HepG2 (cell line): Measurements from ENCODE around the gene CCDC34. TPM values are rescaled to one million over a fixed set of nuclear protein-coding genes. Genes with fewer than 3 reads are reported as not detected.

ENCODE experiments used
- ATF3 ChIP-seq: sonication (generic); formaldehyde crosslinking; IDR thresholded peaks from 2 replicates; pipeline ENCODE4 v1.4.0; 2020; ENCODE audit warnings: missing genetic modification reagents
- CREB1 ChIP-seq, 2 experiments: fragments of 450-650 bp in 1 of 2; IDR thresholded peaks; 2 replicates each; pipeline ENCODE4 v1.6.1; 2016 to 2017; ENCODE audit warnings: control low read depth in 1 of 2, mild to moderate bottlenecking in 1 of 2, missing compliant biosample characterization in 1 of 2, missing genetic modification characterization in 1 of 2
- CREM ChIP-seq, 2 experiments: sonication (generic) in 1 of 2; formaldehyde crosslinking in 1 of 2; IDR thresholded peaks; 2 replicates each; pipeline versions ENCODE4 v1.4.0 to v1.6.1; 2016 to 2020; ENCODE audit warnings: antibody characterized with exemption in 1 of 2, mild to moderate bottlenecking in 1 of 2, missing genetic modification reagents in 1 of 2
- EEA1 ChIP-seq: sonication (generic); formaldehyde crosslinking; IDR thresholded peaks from 2 replicates; pipeline ENCODE4 v1.5.1; 2020; ENCODE audit warnings: mild to moderate bottlenecking, missing genetic modification reagents, borderline replicate concordance
- ELF3 ChIP-seq: IDR thresholded peaks from 2 replicates; pipeline ENCODE4 v1.6.1; 2016; ENCODE audit warnings: missing genetic modification reagents, missing compliant biosample characterization
- ESRRA ChIP-seq: sonication (generic); formaldehyde crosslinking; IDR thresholded peaks from 2 replicates; pipeline ENCODE4 v1.5.1; 2020; ENCODE audit warnings: mild to moderate bottlenecking, low read depth, missing genetic modification reagents
- EZH2 ChIP-seq: conservative IDR thresholded peaks from 2 replicates; pipeline ENCODE4 v1.6.1; 2012; ENCODE audit warnings: mild to moderate bottlenecking, low read depth, low read length, moderate library complexity
- FOXK1 ChIP-seq: sonication (generic); formaldehyde crosslinking; IDR thresholded peaks from 2 replicates; pipeline ENCODE4 v1.4.0; 2020; ENCODE audit warnings: low read depth, missing genetic modification reagents, borderline replicate concordance
- HBP1 ChIP-seq: IDR thresholded peaks from 2 replicates; pipeline ENCODE4 v1.6.1; 2016; ENCODE audit warnings: low read depth, control low read depth
- HNF1B ChIP-seq: sonication (generic); formaldehyde crosslinking; IDR thresholded peaks from 2 replicates; pipeline ENCODE4 v1.5.1; 2020; ENCODE audit warnings: mild to moderate bottlenecking, moderate library complexity, missing genetic modification reagents
- PRMT3 ChIP-seq: sonication (generic); formaldehyde crosslinking; IDR thresholded peaks from 2 replicates; pipeline ENCODE4 v1.8.1; 2022; ENCODE audit warnings: low read depth, mild to moderate bottlenecking, moderate library complexity, missing genetic modification reagents, borderline replicate concordance
- SOX6 ChIP-seq, 2 experiments: fragments of 450-650 bp in 1 of 2; sonication (generic) in 1 of 2; formaldehyde crosslinking in 1 of 2; IDR thresholded peaks; 2 replicates each; pipeline versions ENCODE4 v1.4.0 to v1.6.1; 2017 to 2020; ENCODE audit warnings: antibody characterized with exemption in 1 of 2, mild to moderate bottlenecking in 1 of 2, missing genetic modification reagents in 1 of 2
- STAT5B ChIP-seq: sonication (generic); formaldehyde crosslinking; IDR thresholded peaks from 2 replicates; pipeline ENCODE4 v1.4.0; 2020; ENCODE audit warnings: missing genetic modification reagents
- THYN1 ChIP-seq: sonication (generic); formaldehyde crosslinking; IDR thresholded peaks from 2 replicates; pipeline ENCODE4 v1.8.1; 2023; ENCODE audit warnings: low read depth, mild to moderate bottlenecking, moderate library complexity, missing genetic modification reagents, borderline replicate concordance
- ZMYM4 ChIP-seq: sonication (generic); formaldehyde crosslinking; IDR thresholded peaks from 2 replicates; pipeline ENCODE4 v1.8.1; 2023; ENCODE audit warnings: mild to moderate bottlenecking, missing genetic modification reagents
- ZNF142 ChIP-seq: sonication (generic); formaldehyde crosslinking; IDR thresholded peaks from 2 replicates; pipeline ENCODE4 v1.4.0; 2020; ENCODE audit warnings: missing genetic modification reagents
- ZNF337 ChIP-seq: sonication (generic); formaldehyde crosslinking; IDR thresholded peaks from 2 replicates; pipeline ENCODE4 v1.5.1; 2020; ENCODE audit warnings: missing genetic modification reagents, low read depth, mild to moderate bottlenecking, borderline replicate concordance
- polyA plus RNA-seq, 8 experiments: library from polyadenylated mRNA; depleted of rRNA in 3 of 8; stranded (reverse) in 7 of 8; unstranded in 1 of 8; fragments of >200 nt; fragmentation: Illumina TruSeq in 4 of 8; extraction: Trizol in 4 of 8; gene quantifications; 2 replicates each; pipeline versions ENCODE4 v1.2.1 to v1.2.3, GENCODE V29; 2011 to 2016; ENCODE audit warnings: low read depth in 4 of 8, missing spikeins in 1 of 8, mixed read lengths in 1 of 8; ENCODE audit not compliant: insufficient read depth in 1 of 8
- total RNA-seq, 5 experiments: library from RNA; depleted of rRNA; stranded (reverse); fragments of >200 nt; fragmentation: Illumina TruSeq; extraction: Trizol; gene quantifications; 2 replicates each; pipeline ENCODE4 v1.2.3, GENCODE V29; 2016; ENCODE audit warnings: low read depth in 1 of 5

CCDC34 gene
- total and polyA plus RNA-seq, 2 of the 13 experiments (the other 11 are each of a cell fraction or from before 2014, with no cell fraction given) = 7.6 to 34.3 TPM

- no peak for TF ChIP-seq THYN1 (CRISPR knock-in tag)
- TF ChIP-seq HBP1 (CRISPR knock-in tag) = peak; percentile 49; the same call in 1 of the 2 replicates
- TF ChIP-seq HNF1B (CRISPR knock-in tag) = peak; percentile 83
- TF ChIP-seq PRMT3 (CRISPR knock-in tag) = no peak
- no peak for TF ChIP-seq STAT5B (CRISPR knock-in tag)
- peak; percentile 56; the same call in 1 of the 2 replicates for TF ChIP-seq ATF3 (CRISPR knock-in tag)
- peak; percentile 77 for TF ChIP-seq CREM (IDR thresholded peaks at IDR 0.05)
- TF ChIP-seq CREM (CRISPR knock-in tag; IDR thresholded peaks at IDR 0.05) = no peak
- no peak for TF ChIP-seq SOX6 (IDR thresholded peaks at IDR 0.05)
- TF ChIP-seq SOX6 (CRISPR knock-in tag; IDR thresholded peaks at IDR 0.05) = peak; percentile 84
- peak; percentile 69; the same call in 1 of the 2 replicates for TF ChIP-seq FOXK1 (CRISPR knock-in tag)
- no peak for TF ChIP-seq CREB1 (IDR thresholded peaks at IDR 0.05)
- peak; percentile 62 for TF ChIP-seq CREB1 (CRISPR knock-in tag; IDR thresholded peaks at IDR 0.05)
- no peak for TF ChIP-seq EZH2
- TF ChIP-seq ZNF142 (CRISPR knock-in tag) = 0 out of 2 replicates have a peak, but pooled peaks have one; percentile 81
- no peak for TF ChIP-seq ESRRA (CRISPR knock-in tag)
- no peak for TF ChIP-seq EEA1 (CRISPR knock-in tag)
- no peak for TF ChIP-seq ZNF337 (CRISPR knock-in tag)
- peak; percentile 75; the same call in 1 of the 2 replicates for TF ChIP-seq ELF3 (CRISPR knock-in tag)
- TF ChIP-seq ZMYM4 = peak; percentile 70; the same call in 1 of the 2 replicates
These were observed 38.9 kb upstream of the CCDC34 start (continued) for GRCh38 chr11:27401833-27402316.
